GM12801 (cell line): ENCODE data around the gene HNF1B.

Experiments used
- CTCF ChIP-seq: IDR thresholded peaks from one replicate; pipeline ENCODE4 v1.5.1; 2011; ENCODE audit warnings: control low read depth; ENCODE audit not compliant: insufficient read length; ENCODE audit errors: extremely low read depth

HNF1B gene

GRCh38 chr17:37711113-37711512 is 33.7 kb downstream of the HNF1B start:
- TF ChIP-seq CTCF: no peak

GRCh38 chr17:37710344-37710886 is 34.4 kb downstream of the HNF1B start:
- TF ChIP-seq CTCF: no peak

- no peak for TF ChIP-seq CTCF
Measured at GRCh38 chr17:37708616-37709212, 36.1 kb downstream of the HNF1B start.

- no peak for TF ChIP-seq CTCF
Measured at GRCh38 chr17:37708008-37708615, 36.7 kb downstream of the HNF1B start.

GRCh38 chr17:37706446-37706845 is 38.4 kb downstream of the HNF1B start:
- no peak for TF ChIP-seq CTCF

GRCh38 chr17:37702598-37702997 is 42.3 kb downstream of the HNF1B start:
- no peak for TF ChIP-seq CTCF

- TF ChIP-seq CTCF: no peak
Measured at GRCh38 chr17:37701496-37701898, 43.4 kb downstream of the HNF1B start.
